Keratinocyte (primary cell): ENCODE data around the gene HSP90AB1. TPM values are rescaled to one million over a fixed set of nuclear protein-coding genes. Genes with fewer than 3 reads are reported as not detected.

Source experiments
- DNase-seq: peaks from one replicate; pipeline ENCODE4 v3.0.0-alpha.2; 2011; ENCODE audit warnings: low read depth, missing footprints, low spot score
- FAIRE-seq: peaks from 2 replicates; lab custom pipeline; 2011; peaks lifted over from hg19 to GRCh38; lab: Jason Lieb, UNC
- H2AFZ ChIP-seq: 2 replicates; pipeline ENCODE4 v1.6.0; 2012; ENCODE audit warnings: low read length, control low read depth, inconsistent platforms; ENCODE audit not compliant: control insufficient read depth
- H3K27ac ChIP-seq: 2 replicates; pipeline ENCODE4 v1.5.1; 2011; ENCODE audit warnings: low read length; ENCODE audit not compliant: control insufficient read depth, insufficient read depth
- H3K27me3 ChIP-seq: 3 replicates; pipeline ENCODE4 v1.6.0; 2011; ENCODE audit warnings: low read length; ENCODE audit not compliant: control insufficient read depth, insufficient read depth; ENCODE audit errors: extremely low read depth
- H3K36me3 ChIP-seq, 2 experiments: 2 replicates in 1 of 2; 3 replicates in 1 of 2; pipeline ENCODE4 v1.5.1; 2011; ENCODE audit warnings: low read length in 2 of 2, mild to moderate bottlenecking in 1 of 2; ENCODE audit not compliant: control insufficient read depth in 2 of 2, insufficient read depth in 2 of 2; ENCODE audit errors: extremely low read depth in 1 of 2
- H3K4me1 ChIP-seq: 3 replicates; pipeline ENCODE4 v1.5.1; 2011; ENCODE audit warnings: low read length; ENCODE audit not compliant: control insufficient read depth, insufficient read depth; ENCODE audit errors: extremely low read depth
- H3K4me2 ChIP-seq: 3 replicates; pipeline ENCODE4 v1.6.0; 2011; ENCODE audit warnings: low read depth, low read length; ENCODE audit not compliant: control insufficient read depth, insufficient read depth; ENCODE audit errors: extremely low read depth
- H3K4me3 ChIP-seq, 3 experiments: fragments of 200-600 bp in 1 of 3; sonication (generic) in 1 of 3; 2 replicates in 2 of 3; 3 replicates in 1 of 3; pipeline ENCODE4 v1.5.1; 2011 to 2016; ENCODE audit warnings: low read length in 3 of 3, mild to moderate bottlenecking in 3 of 3, control low read depth in 2 of 3, inconsistent platforms in 1 of 3, low read depth in 1 of 3, mixed read lengths in 1 of 3, mixed run types in 1 of 3, moderate library complexity in 1 of 3; ENCODE audit not compliant: control insufficient read depth in 2 of 3, insufficient read depth in 2 of 3; ENCODE audit errors: extremely low read depth in 1 of 3
- H3K79me2 ChIP-seq: 2 replicates; pipeline ENCODE4 v1.6.0; 2012; ENCODE audit warnings: low read length; ENCODE audit not compliant: control insufficient read depth, insufficient read depth
- H3K9ac ChIP-seq: 3 replicates; pipeline ENCODE4 v1.6.0; 2011; ENCODE audit warnings: low read length; ENCODE audit not compliant: control insufficient read depth, insufficient read depth; ENCODE audit errors: extremely low read depth
- H3K9me1 ChIP-seq: 3 replicates; pipeline ENCODE4 v1.6.0; 2011; ENCODE audit warnings: low read length; ENCODE audit not compliant: control insufficient read depth, insufficient read depth; ENCODE audit errors: extremely low read depth
- H3K9me3 ChIP-seq: 2 replicates; pipeline ENCODE4 v1.5.1; 2012; ENCODE audit warnings: low read depth, low read length; ENCODE audit not compliant: control insufficient read depth
- H4K20me1 ChIP-seq: 3 replicates; pipeline ENCODE4 v1.6.0; 2011; ENCODE audit warnings: low read length; ENCODE audit not compliant: control insufficient read depth, insufficient read depth; ENCODE audit errors: extremely low read depth
- EZH2 ChIP-seq: IDR thresholded peaks from one replicate; pipeline ENCODE4 v1.6.1; 2012; ENCODE audit warnings: inconsistent platforms, mild to moderate bottlenecking, low read length, moderate library complexity
- dilution Hi-C: fragments of 300-500 bp; cut with MboI; formaldehyde crosslinking; loops from one replicate; pipeline ENCODE4 v1.7.0; 2020; ENCODE audit warnings: low sequenced_read_pairs; ENCODE audit not compliant: extremely low pct_ligation_motif_present
- polyA plus RNA-seq, 5 experiments: library from polyadenylated mRNA; depleted of rRNA in 3 of 5; stranded (reverse) in 3 of 5; stranded (forward) in 1 of 5; unstranded in 1 of 5; fragments of >200 nt; gene quantifications; 1 replicate in 1 of 5; 2 replicates in 3 of 5; 3 replicates in 1 of 5; pipeline versions ENCODE4 v1.2.1 to v1.2.3, GENCODE V29; 2011 to 2012; ENCODE audit warnings: missing spikeins in 2 of 5, low read depth in 1 of 5, low replicate concordance in 1 of 5
- TF ChIP-seq, protein P1 (sequence below), 3 experiments: IDR thresholded peaks in 1 of 3; conservative IDR thresholded peaks in 1 of 3; optimal IDR thresholded peaks in 1 of 3; 2 replicates in 2 of 3; 3 replicates in 1 of 3; pipeline versions ENCODE3 to v1.5.1; 2011; ENCODE audit warnings: low read length in 3 of 3, mild to moderate bottlenecking in 3 of 3, moderate library complexity in 2 of 3, control low read depth in 1 of 3, inconsistent platforms in 1 of 3; ENCODE audit not compliant: insufficient read depth in 2 of 3; ENCODE audit errors: extremely low read depth in 1 of 3

Gene HSP90AB1
- polyA plus RNA-seq, 1 donor (not counting 4 experiments of a cell fraction or from before 2014, with no cell fraction given), result 1,089 TPM

DNA sequence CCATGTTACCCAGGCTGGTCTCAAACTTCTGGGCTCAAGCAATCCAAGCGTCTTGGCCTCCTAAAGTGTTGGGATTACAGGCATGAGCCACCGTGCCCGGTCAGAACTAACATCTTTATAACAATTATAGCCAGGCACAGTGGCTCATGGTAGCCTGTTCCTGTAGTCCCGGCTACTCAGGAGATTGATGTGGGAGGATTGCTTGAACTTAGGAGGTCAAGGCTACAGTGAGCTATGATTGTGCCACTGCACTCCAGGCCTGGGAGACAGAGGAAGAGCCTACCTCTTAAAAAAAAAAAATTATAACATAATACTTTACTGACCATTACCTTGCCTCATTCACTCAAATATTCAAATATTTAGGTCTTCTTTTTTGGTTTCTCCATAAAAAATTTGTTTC, 47.0 kb upstream of the HSP90AB1 start:
- TF ChIP-seq, protein P1, sequence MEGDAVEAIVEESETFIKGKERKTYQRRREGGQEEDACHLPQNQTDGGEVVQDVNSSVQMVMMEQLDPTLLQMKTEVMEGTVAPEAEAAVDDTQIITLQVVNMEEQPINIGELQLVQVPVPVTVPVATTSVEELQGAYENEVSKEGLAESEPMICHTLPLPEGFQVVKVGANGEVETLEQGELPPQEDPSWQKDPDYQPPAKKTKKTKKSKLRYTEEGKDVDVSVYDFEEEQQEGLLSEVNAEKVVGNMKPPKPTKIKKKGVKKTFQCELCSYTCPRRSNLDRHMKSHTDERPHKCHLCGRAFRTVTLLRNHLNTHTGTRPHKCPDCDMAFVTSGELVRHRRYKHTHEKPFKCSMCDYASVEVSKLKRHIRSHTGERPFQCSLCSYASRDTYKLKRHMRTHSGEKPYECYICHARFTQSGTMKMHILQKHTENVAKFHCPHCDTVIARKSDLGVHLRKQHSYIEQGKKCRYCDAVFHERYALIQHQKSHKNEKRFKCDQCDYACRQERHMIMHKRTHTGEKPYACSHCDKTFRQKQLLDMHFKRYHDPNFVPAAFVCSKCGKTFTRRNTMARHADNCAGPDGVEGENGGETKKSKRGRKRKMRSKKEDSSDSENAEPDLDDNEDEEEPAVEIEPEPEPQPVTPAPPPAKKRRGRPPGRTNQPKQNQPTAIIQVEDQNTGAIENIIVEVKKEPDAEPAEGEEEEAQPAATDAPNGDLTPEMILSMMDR (optimal IDR thresholded peaks at IDR 0.05 in 1 of 3, IDR thresholded peaks at IDR 0.05 in 1 of 3, conservative IDR thresholded peaks at IDR 0.05 in 1 of 3; ENCODE audit: extremely low read depth in 1 of 3, insufficient read depth in 2 of 3, low read length in 3 of 3), result no peak
- no peak for TF ChIP-seq EZH2
- Histone ChIP-seq H3K4me2 (no peak overlapping the region), H3K4me3 (no peak overlapping the region), H3K79me2 (no peaks in the 10 kb centered on the region), H3K9ac (no peak overlapping the region), H2AFZ (no peak overlapping the region), H3K27me3 (no peaks in the 10 kb centered on the region), H3K9me1 (no peaks in the 10 kb centered on the region), H3K9me3 (no peaks in the 10 kb centered on the region), H3K27ac (no peak overlapping the region), H3K4me1 (peaks cover 32% of the 10 kb centered on the region), H4K20me1 (no peaks in the 10 kb centered on the region), H3K36me3 (no peaks in the 10 kb centered on the region)
- no peak for FAIRE-seq
- DNase-seq, result no peak
- dilution Hi-C loops, result no loop called here

DNA sequence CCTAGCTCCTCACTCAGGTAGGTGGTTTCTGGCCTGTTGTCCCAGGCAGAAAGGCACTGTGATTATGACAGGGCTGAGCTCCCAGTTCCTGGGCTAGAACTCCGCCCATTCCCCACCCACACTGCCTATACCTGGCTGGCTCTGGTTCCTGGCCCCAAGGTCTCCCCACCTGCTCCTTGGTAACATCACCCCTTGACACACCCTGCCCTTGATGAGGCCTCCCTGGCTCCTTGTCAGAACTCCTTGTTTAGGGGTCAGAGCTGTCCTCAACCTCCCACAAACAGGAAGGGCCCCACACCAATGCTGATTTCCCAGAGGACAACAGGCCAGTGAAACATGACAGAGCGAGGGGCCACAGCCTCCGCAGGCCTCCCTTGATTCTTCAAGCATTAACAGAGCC, 45.7 kb upstream of the HSP90AB1 start:
- Histone ChIP-seq H3K79me2 (no peaks in the 10 kb centered on the region), H3K9me3 (no peaks in the 10 kb centered on the region), H3K9ac (peak overlapping the region; percentile 50), H3K4me3 (peak overlapping the region in 1 of 3 experiments; percentile 30), H3K36me3 (no peaks in the 10 kb centered on the region), H3K4me1 (peaks cover 32% of the 10 kb centered on the region), H3K27ac (peak overlapping the region; percentile 65), H3K4me2 (peak overlapping the region; percentile 73), H3K27me3 (no peaks in the 10 kb centered on the region), H4K20me1 (no peaks in the 10 kb centered on the region), H3K9me1 (no peaks in the 10 kb centered on the region), H2AFZ (peak overlapping the region; percentile 35)
- dilution Hi-C loops, result no loop called here
- DNase-seq, result no peak
- TF ChIP-seq, protein P1 (optimal IDR thresholded peaks at IDR 0.05 in 1 of 3, IDR thresholded peaks at IDR 0.05 in 1 of 3, conservative IDR thresholded peaks at IDR 0.05 in 1 of 3; ENCODE audit: extremely low read depth in 1 of 3, insufficient read depth in 2 of 3, low read length in 3 of 3), result no peak
- FAIRE-seq, result peak; percentile 87
